OCI-LY7 (cell line): ENCODE results near the gene SFSWAP.

Experiments used
- EZH2phosphoT487 ChIP-seq: fragments of 200-600 bp; sonication (generic); IDR thresholded peaks from 2 replicates; pipeline ENCODE4 v1.6.1; 2018; ENCODE audit warnings: low read depth, borderline replicate concordance, mild to moderate bottlenecking, mixed run types, antibody characterized with exemption, low read length, moderate library complexity, mixed read lengths
- TF ChIP-seq, protein P1 (sequence below): fragments of 200-600 bp; sonication (generic); conservative IDR thresholded peaks from 2 replicates; pipeline ENCODE4 v1.5.1; 2014; ENCODE audit warnings: mild to moderate bottlenecking, antibody characterized with exemption, low read length, moderate library complexity, mixed read lengths

GRCh38 chr12:131789638-131790037, 78.7 kb downstream of the SFSWAP start:
- TF ChIP-seq, protein P1, sequence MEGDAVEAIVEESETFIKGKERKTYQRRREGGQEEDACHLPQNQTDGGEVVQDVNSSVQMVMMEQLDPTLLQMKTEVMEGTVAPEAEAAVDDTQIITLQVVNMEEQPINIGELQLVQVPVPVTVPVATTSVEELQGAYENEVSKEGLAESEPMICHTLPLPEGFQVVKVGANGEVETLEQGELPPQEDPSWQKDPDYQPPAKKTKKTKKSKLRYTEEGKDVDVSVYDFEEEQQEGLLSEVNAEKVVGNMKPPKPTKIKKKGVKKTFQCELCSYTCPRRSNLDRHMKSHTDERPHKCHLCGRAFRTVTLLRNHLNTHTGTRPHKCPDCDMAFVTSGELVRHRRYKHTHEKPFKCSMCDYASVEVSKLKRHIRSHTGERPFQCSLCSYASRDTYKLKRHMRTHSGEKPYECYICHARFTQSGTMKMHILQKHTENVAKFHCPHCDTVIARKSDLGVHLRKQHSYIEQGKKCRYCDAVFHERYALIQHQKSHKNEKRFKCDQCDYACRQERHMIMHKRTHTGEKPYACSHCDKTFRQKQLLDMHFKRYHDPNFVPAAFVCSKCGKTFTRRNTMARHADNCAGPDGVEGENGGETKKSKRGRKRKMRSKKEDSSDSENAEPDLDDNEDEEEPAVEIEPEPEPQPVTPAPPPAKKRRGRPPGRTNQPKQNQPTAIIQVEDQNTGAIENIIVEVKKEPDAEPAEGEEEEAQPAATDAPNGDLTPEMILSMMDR, result no peak
- no peak for TF ChIP-seq EZH2phosphoT487
